Loucy (cell line): ENCODE data around the gene SCFD2.

ENCODE experiments used
- EZH2phosphoT487 ChIP-seq: fragments of 200-600 bp; IDR thresholded peaks from 2 replicates; pipeline ENCODE4 v1.6.1; 2018; ENCODE audit warnings: antibody characterized with exemption, mild to moderate bottlenecking, moderate library complexity, borderline replicate concordance
- TF ChIP-seq, protein P1 (sequence below): fragments of 200-600 bp; sonication (generic); conservative IDR thresholded peaks from 2 replicates; pipeline ENCODE4 v1.5.1; 2014; ENCODE audit warnings: mild to moderate bottlenecking, antibody characterized with exemption, low read length

DNA sequence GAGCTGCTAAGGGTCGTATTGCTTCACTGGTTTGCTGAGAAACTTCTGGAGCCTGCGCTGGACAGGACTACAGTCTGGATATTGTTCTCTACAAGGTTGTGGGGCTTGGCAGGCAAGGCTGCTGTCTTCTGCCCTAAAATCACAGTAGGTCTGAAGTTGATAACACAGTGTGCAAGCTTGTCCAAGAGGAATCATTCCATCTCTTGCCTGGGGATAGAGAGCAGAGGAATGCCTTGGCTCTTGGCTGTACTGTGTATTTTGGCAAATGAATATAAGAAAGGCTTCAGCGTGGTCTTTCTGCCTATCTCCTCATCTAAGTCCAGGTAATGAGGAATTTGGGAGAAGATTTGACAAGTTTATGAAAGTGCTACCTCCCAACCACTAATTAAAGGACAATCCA, 513.1 kb downstream of the SCFD2 start:
- TF ChIP-seq, protein P1, sequence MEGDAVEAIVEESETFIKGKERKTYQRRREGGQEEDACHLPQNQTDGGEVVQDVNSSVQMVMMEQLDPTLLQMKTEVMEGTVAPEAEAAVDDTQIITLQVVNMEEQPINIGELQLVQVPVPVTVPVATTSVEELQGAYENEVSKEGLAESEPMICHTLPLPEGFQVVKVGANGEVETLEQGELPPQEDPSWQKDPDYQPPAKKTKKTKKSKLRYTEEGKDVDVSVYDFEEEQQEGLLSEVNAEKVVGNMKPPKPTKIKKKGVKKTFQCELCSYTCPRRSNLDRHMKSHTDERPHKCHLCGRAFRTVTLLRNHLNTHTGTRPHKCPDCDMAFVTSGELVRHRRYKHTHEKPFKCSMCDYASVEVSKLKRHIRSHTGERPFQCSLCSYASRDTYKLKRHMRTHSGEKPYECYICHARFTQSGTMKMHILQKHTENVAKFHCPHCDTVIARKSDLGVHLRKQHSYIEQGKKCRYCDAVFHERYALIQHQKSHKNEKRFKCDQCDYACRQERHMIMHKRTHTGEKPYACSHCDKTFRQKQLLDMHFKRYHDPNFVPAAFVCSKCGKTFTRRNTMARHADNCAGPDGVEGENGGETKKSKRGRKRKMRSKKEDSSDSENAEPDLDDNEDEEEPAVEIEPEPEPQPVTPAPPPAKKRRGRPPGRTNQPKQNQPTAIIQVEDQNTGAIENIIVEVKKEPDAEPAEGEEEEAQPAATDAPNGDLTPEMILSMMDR: no peak
- TF ChIP-seq EZH2phosphoT487: no peak
